Left renal cortex interstitium (tissue), 4 donors: ENCODE measurements around the gene STK11. TPM values are rescaled to one million over a fixed set of nuclear protein-coding genes. Genes with fewer than 3 reads are reported as not detected.

Source experiments
- DNase-seq, 4 donors: peaks; one replicate each; pipeline ENCODE4 v3.0.0-alpha.2; 2013; ENCODE audit warnings: low read depth in 4 of 4, low spot score in 2 of 4, missing footprints in 1 of 4
- polyA plus RNA-seq, 4 donors: library from polyadenylated mRNA; unstranded; fragments of 120-200 nt; gene quantifications; one replicate each; pipeline ENCODE4 v1.2.1, GENCODE V29; 2013; ENCODE audit not compliant: insufficient read length in 4 of 4

The STK11 gene
- polyA plus RNA-seq, 4 donors = 59.1 to 64.4 (median 61.9) TPM

GRCh38 chr19:1269065-1269477 is 63.5 kb downstream of the STK11 start, which contains the start of gene CIRBP:
Gene CIRBP, plus strand, starts transcription at chr19:1269332. Its CDS starts 1,602 bp downstream, at chr19:1270934.
- DNase-seq = peak in 3 of 4 donors; percentile 96 to 98 (median 97)

- DNase-seq = no peak
These were observed 64.1 kb downstream of the STK11 start for GRCh38 chr19:1269478-1270212.

GRCh38 chr19:1270213-1270853 is 64.8 kb downstream of the STK11 start:
- no peak for DNase-seq

- no peak for DNase-seq
These were observed 65.4 kb downstream of the STK11 start for GRCh38 chr19:1270854-1271527.

- no peak for DNase-seq
These were observed 66.2 kb downstream of the STK11 start for GRCh38 chr19:1271528-1272422.

GRCh38 chr19:1272423-1273262 is 67.1 kb downstream of the STK11 start:
- no peak for DNase-seq

- DNase-seq = no peak
These were observed 67.9 kb downstream of the STK11 start for GRCh38 chr19:1273263-1274041.

GRCh38 chr19:1274081-1274851 is 68.7 kb downstream of the STK11 start:
- no peak for DNase-seq

GRCh38 chr19:1274852-1275259 is 69.3 kb downstream of the STK11 start:
- no peak for DNase-seq

- peak in 2 of 4 donors; percentile 84 to 91 for DNase-seq
These were observed 69.8 kb downstream of the STK11 start, which contains the start of gene FAM174C for GRCh38 chr19:1275260-1275975. Gene FAM174C, plus strand, starts transcription at chr19:1275530. Its CDS starts 20 bp downstream, at chr19:1275550.

- no peak for DNase-seq
These were observed 70.5 kb downstream of the STK11 start for GRCh38 chr19:1275976-1276627.

- no peak for DNase-seq
These were observed 71.0 kb downstream of the STK11 start for GRCh38 chr19:1276628-1277022.

- DNase-seq = no peak
These were observed 71.5 kb downstream of the STK11 start for GRCh38 chr19:1277061-1277460.
